ENCODE data around the gene RGS7. TPM values are rescaled to one million over a fixed set of nuclear protein-coding genes. Genes with fewer than 3 reads are reported as not detected.

Gene RGS7
- total and polyA plus RNA-seq, 2 of the 4 experiments (the other 2 are of a cell fraction) = 0.58 to 0.72 TPM

DNA sequence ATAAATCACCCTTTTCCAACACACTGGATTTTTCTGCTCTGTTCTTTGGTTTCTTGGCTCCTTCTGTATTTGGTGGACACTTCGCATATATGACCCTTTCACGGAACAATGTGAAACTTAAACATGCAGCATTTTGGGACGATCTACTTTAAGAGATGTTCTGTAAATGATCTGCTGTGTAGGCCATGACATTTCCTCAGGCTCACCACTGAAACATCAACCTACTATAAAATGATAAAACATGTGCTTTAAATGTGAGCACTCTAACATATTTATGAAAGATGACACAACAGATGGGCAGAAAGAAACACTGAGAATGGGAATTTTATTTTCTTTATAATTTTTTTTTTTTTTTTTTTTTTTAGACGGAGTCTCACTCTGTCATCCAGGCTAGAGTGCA lies 428.7 kb downstream of the RGS7 start:
- Histone ChIP-seq H4K5ac (ENCODE audit: low read depth, low read length) (no peak overlapping the region), H3K4me3 (ENCODE audit: insufficient read depth, low read depth, low read length) (no peak overlapping the region), H4K8ac (ENCODE audit: low read depth in 2 of 2, low read length in 2 of 2) (no peak overlapping the region), H3K4me2 (ENCODE audit: low read depth, low read length) (no peak overlapping the region), H4K91ac (ENCODE audit: insufficient read depth, low read depth, low read length) (no peak overlapping the region), H3K23ac (ENCODE audit: low read depth, low read length) (no peak overlapping the region), H3K9me1 (ENCODE audit: insufficient read depth, low read length) (no peaks in the 10 kb centered on the region), H2BK5ac (ENCODE audit: low read depth, low read length, poor library complexity, severe bottlenecking) (no peak overlapping the region), H3K14ac (replicated peaks; ENCODE audit: low read depth, low read length) (no peak overlapping the region), H3K79me1 (ENCODE audit: low read depth in 1 of 2, low read length in 2 of 2) (no peaks in the 10 kb centered on the region), H2BK120ac (ENCODE audit: low read depth, low read length) (no peak overlapping the region), H3K56ac (ENCODE audit: extremely low read depth, insufficient read depth, low read length) (no peak overlapping the region), H2AK5ac (ENCODE audit: low read depth, low read length) (no peak overlapping the region), H3K27me3 (ENCODE audit: control insufficient read depth, insufficient read depth, low read length) (no peaks in the 10 kb centered on the region), H4K20me1 (ENCODE audit: insufficient read depth, low read length) (no peaks in the 10 kb centered on the region), H3K36me3 (ENCODE audit: control insufficient read depth, insufficient read depth, low read length) (no peaks in the 10 kb centered on the region), H2BK15ac (ENCODE audit: low read depth, low read length) (no peak overlapping the region), H3K9ac (ENCODE audit: low read depth, low read length) (no peak overlapping the region), H3K18ac (ENCODE audit: low read depth, low read length) (no peak overlapping the region), H3K4me1 (ENCODE audit: control insufficient read depth, insufficient read depth, low read length) (no peaks in the 10 kb centered on the region), H3K9me3 (ENCODE audit: control insufficient read depth, insufficient read depth, low read length) (no peaks in the 10 kb centered on the region), H3K4ac (ENCODE audit: low read depth, low read length) (no peak overlapping the region), H2AFZ (replicated peaks; ENCODE audit: low read length, poor library complexity) (no peak overlapping the region), H3K27ac (ENCODE audit: insufficient read depth, low read length) (no peak overlapping the region), H2BK20ac (ENCODE audit: low read depth, low read length) (no peak overlapping the region), H2AK9ac (replicated peaks; ENCODE audit: low read depth, low read length, poor library complexity) (no peak overlapping the region)
- TF ChIP-seq FOS (IDR thresholded peaks at IDR 0.05; ENCODE audit: low read depth, low read length) = no peak
- no peak for TF ChIP-seq RAD21 (IDR thresholded peaks at IDR 0.05; ENCODE audit: low read length)
- no peak for TF ChIP-seq SMC3 (IDR thresholded peaks at IDR 0.05; ENCODE audit: low read depth, low read length)
- TF ChIP-seq USF2 (IDR thresholded peaks at IDR 0.05; ENCODE audit: low read depth, low read length) = no peak
- no peak for TF ChIP-seq CTCF (conservative IDR thresholded peaks at IDR 0.05; ENCODE audit: low read depth, low read length)
- no peak for TF ChIP-seq NFE2L2 (IDR thresholded peaks at IDR 0.05; ENCODE audit: low read depth, low read length)
- no peak for TF ChIP-seq RCOR1 (IDR thresholded peaks at IDR 0.05; ENCODE audit: insufficient replicate concordance, low read length)
- no peak for TF ChIP-seq MAZ (IDR thresholded peaks at IDR 0.05; ENCODE audit: borderline replicate concordance, low read depth, low read length)
- no peak for TF ChIP-seq MXI1 (IDR thresholded peaks at IDR 0.05; ENCODE audit: borderline replicate concordance, low read depth, low read length)
- TF ChIP-seq RFX5 (IDR thresholded peaks at IDR 0.05; ENCODE audit: low read depth, low read length) = no peak
- TF ChIP-seq POLR2A (IDR thresholded peaks at IDR 0.05; ENCODE audit: low read depth, low read length) = no peak
- no peak for TF ChIP-seq BHLHE40 (IDR thresholded peaks at IDR 0.05; ENCODE audit: low read depth, low read length)
- no peak for TF ChIP-seq CEBPB (IDR thresholded peaks at IDR 0.05; ENCODE audit: low read depth, low read length)
- no TSS peak for BruUV-seq (replicated peaks)
- intact Hi-C loops (cut with micrococcal nuclease) (no loop called here), in situ Hi-C loops (cut with MboI; ENCODE audit: low sequenced_read_pairs) (loop anchor here (25.0 kb wide), 1 partner anchor 766 kb away; no protein-coding TSS in a partner anchor), dilution Hi-C loops (cut with HindIII; ENCODE audit: low sequenced_read_pairs, unreplicated experiment) (no loop called here)
- WGBS, 2 experiments (ENCODE audit: extremely low coverage in 2 of 2, insufficient read length in 1 of 2) = no CpG with 5 or more reads among the region's 4 CpGs
- POLR2A ChIA-PET (ENCODE audit: unreplicated experiment) = no interaction called here
- CTCF ChIA-PET = no interaction called here
- DNase-seq (no peak), ATAC-seq (ENCODE audit: low read depth) (no peak)

Data from IMR-90 (cell line).